BLaER1 treated with 17β-estradiol and CSF1 and Interleukin-3, amounts not matched to agents 10 nM and 100 nM (cell line): ENCODE measurements around the gene FZR1.
A peak's percentile ranks its signal among the peaks of the same experiment; 100 is the strongest.

Source experiments
- H3K27ac ChIP-seq, 11 experiments: shearing (Covaris generic); formaldehyde crosslinking; 2 replicates each; pipeline ENCODE4 v1.8.1; 2022
- H3K27me3 ChIP-seq, 11 experiments: shearing (Covaris generic); formaldehyde crosslinking; 2 replicates each; pipeline ENCODE4 v1.8.1; 2022
- H3K36me3 ChIP-seq, 11 experiments: shearing (Covaris generic); formaldehyde crosslinking; 2 replicates each; pipeline ENCODE4 v1.8.1; 2022
- H3K4me1 ChIP-seq, 10 experiments: shearing (Covaris generic); formaldehyde crosslinking; 2 replicates each; pipeline ENCODE4 v1.8.1; 2022
- H3K4me2 ChIP-seq, 11 experiments: shearing (Covaris generic); formaldehyde crosslinking; 2 replicates each; pipeline ENCODE4 v1.8.1; 2022
- H3K4me3 ChIP-seq, 10 experiments: shearing (Covaris generic); formaldehyde crosslinking; 2 replicates each; pipeline ENCODE4 v1.8.1; 2022
- H3K9ac ChIP-seq, 11 experiments: shearing (Covaris generic); formaldehyde crosslinking; 2 replicates each; pipeline ENCODE4 v1.8.1; 2022
- H3K9me3 ChIP-seq, 11 experiments: shearing (Covaris generic); formaldehyde crosslinking; replicated peaks in 1 of 11; 2 replicates each; pipeline ENCODE4 v1.8.1; 2022
- H4K20me1 ChIP-seq, 11 experiments: shearing (Covaris generic); formaldehyde crosslinking; 2 replicates each; pipeline ENCODE4 v1.8.1; 2022
- Cebpa-rat ChIP-seq, 11 experiments: shearing (Covaris generic); IDR thresholded peaks; 2 replicates each; pipeline ENCODE4 v1.8.1; 2022

The FZR1 gene

DNA sequence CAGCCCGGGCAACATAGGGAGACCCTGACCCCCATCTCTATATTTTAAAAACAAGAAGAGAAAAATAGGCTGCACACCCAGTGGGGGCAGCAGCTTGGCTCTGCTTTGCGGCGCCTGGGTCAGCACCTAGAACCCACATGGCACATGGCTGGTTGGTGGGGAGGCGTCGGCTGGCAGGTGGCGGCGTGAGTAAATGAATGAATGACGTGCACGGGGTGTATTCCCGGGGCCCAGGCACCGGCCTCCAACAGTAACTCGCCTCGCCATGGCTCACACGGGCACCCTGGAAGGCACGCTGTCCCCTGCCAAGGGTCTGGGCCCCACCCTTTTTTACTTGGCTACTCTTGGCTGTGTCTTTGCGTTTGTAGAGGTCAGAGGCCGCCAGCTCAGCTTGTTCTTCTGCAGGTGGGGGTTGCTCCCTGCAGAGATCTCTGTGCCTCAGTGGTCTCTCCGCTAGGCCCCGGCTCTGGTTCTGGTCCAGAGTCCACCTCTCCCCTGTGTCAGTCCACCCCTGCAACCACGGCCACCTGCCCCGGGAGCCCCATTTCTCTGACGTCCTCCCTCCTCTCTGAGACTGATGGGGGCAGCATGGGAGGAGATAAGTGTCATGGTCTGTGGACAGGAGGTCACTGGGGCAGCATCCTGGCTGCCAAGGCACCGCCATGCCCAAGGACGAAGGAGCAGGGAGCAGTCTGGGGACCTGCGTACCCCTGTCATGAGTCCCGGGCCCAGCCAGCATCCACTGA is 5.6 kb downstream of the FZR1 start:
- Histone ChIP-seq H3K36me3 (peaks cover 19 to 62% (median 42%) of the 10 kb centered on the region in 11 experiments), H3K27me3 (no peaks in the 10 kb centered on the region), H3K4me3 (no peak overlapping the region), H4K20me1 (peaks cover 92 to 95% (median 93%) of the 10 kb centered on the region in 11 experiments), H3K9ac (peak overlapping the region in 5 of 11 experiments; percentile 9 to 57 (median 33); a peak in 5 of 22 replicates), H3K4me2 (peak overlapping the region in 3 of 11 experiments; percentile 10 to 96 (median 90); a peak in 3 of 22 replicates), H3K4me1 (peaks cover 62 to 88% (median 80%) of the 10 kb centered on the region in 10 experiments), H3K27ac (no peak overlapping the region), H3K9me3 (no peaks in the 10 kb centered on the region)
- no peak for TF ChIP-seq Cebpa-rat (IDR thresholded peaks at IDR 0.05)

- Histone ChIP-seq H3K4me3 (no peak overlapping the region), H3K4me2 (peak overlapping the region in 9 of 11 experiments; percentile 8 to 97 (median 87); a peak in 12 of 22 replicates), H3K36me3 (peaks cover 19 to 62% (median 42%) of the 10 kb centered on the region in 11 experiments), H3K27me3 (no peaks in the 10 kb centered on the region), H3K9ac (peak overlapping the region in 3 of 11 experiments; percentile 1 to 46 (median 14); a peak in 3 of 22 replicates), H4K20me1 (peaks cover 97 to 99% (median 98%) of the 10 kb centered on the region in 11 experiments), H3K4me1 (peaks cover 66 to 92% (median 84%) of the 10 kb centered on the region in 10 experiments), H3K9me3 (no peaks in the 10 kb centered on the region), H3K27ac (no peak overlapping the region)
- no peak for TF ChIP-seq Cebpa-rat (IDR thresholded peaks at IDR 0.05)
These were observed 6.6 kb downstream of the FZR1 start for GRCh38 chr19:3512562-3513228.

GRCh38 chr19:3513229-3514140 is 7.4 kb downstream of the FZR1 start:
- Histone ChIP-seq H3K4me2 (peak overlapping the region; percentile 8 to 97 (median 83); a peak in 17 of 22 replicates), H4K20me1 (peaks cover 100% of the 10 kb centered on the region in 11 experiments), H3K4me1 (peaks cover 67 to 92% (median 84%) of the 10 kb centered on the region in 10 experiments), H3K4me3 (no peak overlapping the region), H3K9ac (peak overlapping the region in 4 of 11 experiments; percentile 13 to 47 (median 20); a peak in 4 of 22 replicates), H3K27ac (no peak overlapping the region), H3K36me3 (peaks cover 19 to 59% (median 40%) of the 10 kb centered on the region in 11 experiments), H3K27me3 (no peaks in the 10 kb centered on the region), H3K9me3 (no peaks in the 10 kb centered on the region)
- no peak for TF ChIP-seq Cebpa-rat (IDR thresholded peaks at IDR 0.05)

DNA sequence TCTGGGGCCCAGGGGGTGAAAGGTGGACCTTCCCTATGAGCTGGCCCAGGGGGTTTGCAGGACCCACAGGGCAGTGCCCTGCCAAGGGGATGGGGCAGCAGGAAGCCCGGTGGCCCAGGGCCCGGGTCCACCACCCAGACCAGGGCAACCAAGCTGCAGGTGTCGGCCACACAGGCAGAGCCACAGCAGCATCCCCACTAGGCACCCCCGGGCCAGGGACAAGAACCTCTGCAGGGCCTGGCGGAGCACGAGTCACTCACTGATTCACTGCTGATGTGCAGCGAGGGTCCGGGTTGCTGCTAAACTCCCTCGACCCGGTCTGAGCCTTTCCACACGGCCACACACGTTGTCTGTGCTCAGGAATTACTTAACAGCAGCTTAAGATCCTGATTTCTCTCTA is 8.8 kb downstream of the FZR1 start:
- Histone ChIP-seq H3K9me3 (no peaks in the 10 kb centered on the region), H3K27me3 (no peaks in the 10 kb centered on the region), H3K9ac (peak overlapping the region in 8 of 11 experiments; percentile 1 to 65 (median 41); a peak in 10 of 22 replicates), H4K20me1 (peaks cover 100% of the 10 kb centered on the region in 11 experiments), H3K4me2 (peak overlapping the region; percentile 24 to 97 (median 84); a peak in 21 of 22 replicates), H3K4me3 (no peak overlapping the region), H3K4me1 (peaks cover 71 to 92% (median 86%) of the 10 kb centered on the region in 10 experiments), H3K27ac (peak overlapping the region in 1 of 11 experiments; percentile 25; a peak in 1 of 22 replicates), H3K36me3 (peaks cover 8 to 64% (median 26%) of the 10 kb centered on the region in 11 experiments)
- TF ChIP-seq Cebpa-rat (IDR thresholded peaks at IDR 0.05) = no peak

- H4K20me1 ChIP-seq = peaks cover 100% of the 10 kb centered on the region in 11 experiments
- TF ChIP-seq Cebpa-rat (IDR thresholded peaks at IDR 0.05) = no peak
- peak overlapping the region in 6 of 11 experiments; percentile 27 to 68 (median 53); a peak in 9 of 22 replicates for H3K27ac ChIP-seq
- H3K4me1 ChIP-seq = peaks cover 82 to 98% (median 95%) of the 10 kb centered on the region in 10 experiments
- peaks cover 0 to 58% (median 15%) of the 10 kb centered on the region in 11 experiments; a peak in 20 of 22 replicates for H3K36me3 ChIP-seq
- peak overlapping the region; percentile 57 to 97 (median 84) for H3K4me2 ChIP-seq
- H3K27me3 ChIP-seq = no peaks in the 10 kb centered on the region
- H3K4me3 ChIP-seq = peak overlapping the region in 1 of 10 experiments; percentile 44; a peak in 3 of 20 replicates
- peak overlapping the region in 10 of 11 experiments; percentile 4 to 60 (median 30); a peak in 13 of 22 replicates for H3K9ac ChIP-seq
- no peaks in the 10 kb centered on the region for H3K9me3 ChIP-seq
These were observed 9.8 kb downstream of the FZR1 start for GRCh38 chr19:3515891-3516422.

DNA sequence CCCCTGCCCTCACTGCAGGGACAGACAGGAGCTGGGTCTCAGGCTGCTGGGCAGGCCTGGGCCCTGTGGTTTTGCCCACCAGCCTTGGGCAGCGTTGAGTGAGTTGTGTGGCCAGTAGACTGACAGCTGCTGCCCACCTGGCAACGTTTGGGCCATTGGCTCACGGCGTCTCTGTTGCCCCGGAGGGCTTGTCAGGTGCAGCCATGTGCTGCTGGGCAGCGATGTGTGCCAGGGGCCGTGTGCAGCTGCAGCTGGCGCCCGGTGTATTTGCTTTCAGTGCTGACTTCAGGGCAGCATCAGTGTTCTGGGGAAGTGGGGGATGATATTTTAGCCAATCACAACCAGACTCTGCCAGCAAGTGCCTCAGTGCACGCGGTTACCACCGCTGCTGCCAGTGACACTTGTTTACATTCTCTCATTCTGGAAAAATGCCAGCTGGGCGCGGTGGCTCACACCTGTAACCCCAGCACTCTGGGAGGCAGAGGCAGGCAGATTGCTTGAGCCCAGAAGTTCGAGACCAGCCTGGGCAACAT is 10.6 kb downstream of the FZR1 start:
- peak overlapping the region in 1 of 10 experiments; percentile 44; a peak in 3 of 20 replicates for H3K4me3 ChIP-seq
- H3K27ac ChIP-seq = peak overlapping the region in 7 of 11 experiments; percentile 6 to 68 (median 51); a peak in 10 of 22 replicates
- peaks cover 85 to 100% (median 95%) of the 10 kb centered on the region in 10 experiments for H3K4me1 ChIP-seq
- peaks cover 100% of the 10 kb centered on the region in 11 experiments for H4K20me1 ChIP-seq
- no peak for TF ChIP-seq Cebpa-rat (IDR thresholded peaks at IDR 0.05)
- no peaks in the 10 kb centered on the region for H3K9me3 ChIP-seq
- H3K9ac ChIP-seq = peak overlapping the region in 9 of 11 experiments; percentile 4 to 60 (median 32); a peak in 12 of 22 replicates
- H3K27me3 ChIP-seq = no peaks in the 10 kb centered on the region
- H3K36me3 ChIP-seq = peaks cover 0 to 57% (median 11%) of the 10 kb centered on the region in 11 experiments; a peak in 18 of 22 replicates
- H3K4me2 ChIP-seq = peak overlapping the region; percentile 57 to 97 (median 84)

DNA sequence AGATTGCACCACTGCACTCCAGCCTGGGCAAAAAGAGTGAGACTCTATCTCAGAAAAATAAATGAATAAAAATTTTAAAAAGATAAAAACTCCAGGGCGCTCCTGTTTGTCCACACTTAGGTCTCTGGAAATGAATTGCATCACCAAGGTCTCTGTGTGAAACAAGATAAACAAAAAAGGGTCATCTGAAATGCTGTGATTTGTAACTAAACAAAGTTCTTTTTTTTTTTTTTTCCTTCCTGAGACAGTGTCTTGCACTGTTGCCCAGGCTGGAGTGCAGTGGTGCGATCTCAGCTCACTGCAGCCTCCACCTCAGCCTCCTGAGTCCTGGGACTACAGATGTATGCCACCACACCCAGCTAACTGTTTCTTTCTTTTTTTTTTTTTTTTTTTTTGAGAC is 11.5 kb downstream of the FZR1 start:
- TF ChIP-seq Cebpa-rat (IDR thresholded peaks at IDR 0.05) = no peak
- peaks cover 8 to 57% (median 19%) of the 10 kb centered on the region in 11 experiments; a peak in 17 of 22 replicates for H3K36me3 ChIP-seq
- no peaks in the 10 kb centered on the region for H3K27me3 ChIP-seq
- no peaks in the 10 kb centered on the region for H3K9me3 ChIP-seq
- peak overlapping the region in 2 of 11 experiments; percentile 4 to 30; a peak in 1 of 22 replicates for H3K9ac ChIP-seq
- H3K4me3 ChIP-seq = no peak overlapping the region
- peak overlapping the region; percentile 57 to 97 (median 84); a peak in 21 of 22 replicates for H3K4me2 ChIP-seq
- H4K20me1 ChIP-seq = peaks cover 100% of the 10 kb centered on the region in 11 experiments
- H3K27ac ChIP-seq = no peak overlapping the region
- H3K4me1 ChIP-seq = peaks cover 84 to 99% (median 95%) of the 10 kb centered on the region in 10 experiments
